HepG2 (cell line): ENCODE measurements around the gene CBX2. TPM values are rescaled to one million over a fixed set of nuclear protein-coding genes. Genes with fewer than 3 reads are reported as not detected.
A peak's percentile ranks its signal among the peaks of the same experiment; 100 is the strongest.

Experiments
- FOXO1 ChIP-seq: sonication (generic); formaldehyde crosslinking; IDR thresholded peaks from 2 replicates; pipeline ENCODE4 v1.4.0; 2020; ENCODE audit warnings: missing genetic modification reagents
- KDM2A ChIP-seq: sonication (generic); formaldehyde crosslinking; IDR thresholded peaks from 2 replicates; pipeline ENCODE4 v1.4.0; 2020; ENCODE audit warnings: low read depth, missing genetic modification reagents, borderline replicate concordance
- KLF16 ChIP-seq, 2 experiments: sonication (generic) in 1 of 2; formaldehyde crosslinking in 1 of 2; IDR thresholded peaks; 2 replicates each; pipeline versions ENCODE4 v1.6.1 to v1.8.0; 2016 to 2023; ENCODE audit warnings: missing genetic modification reagents in 2 of 2, missing compliant biosample characterization in 1 of 2
- PITX1 ChIP-seq: sonication (generic); formaldehyde crosslinking; IDR thresholded peaks from 2 replicates; pipeline ENCODE4 v1.5.1; 2020; ENCODE audit warnings: mild to moderate bottlenecking, missing genetic modification reagents
- ZFYVE20 ChIP-seq: sonication (generic); formaldehyde crosslinking; IDR thresholded peaks from 2 replicates; pipeline ENCODE4 v1.8.0; 2023; ENCODE audit warnings: low read depth, mild to moderate bottlenecking, moderate library complexity, missing genetic modification reagents, borderline replicate concordance
- ZNF224 ChIP-seq: sonication (generic); formaldehyde crosslinking; IDR thresholded peaks from 2 replicates; pipeline ENCODE4 v1.5.0; 2020; ENCODE audit warnings: mild to moderate bottlenecking, missing genetic modification reagents
- ZNF343 ChIP-seq: sonication (generic); formaldehyde crosslinking; IDR thresholded peaks from 2 replicates; pipeline ENCODE4 v1.4.0; 2020; ENCODE audit warnings: mild to moderate bottlenecking, missing genetic modification reagents
- ZNF460 ChIP-seq: sonication (generic); formaldehyde crosslinking; IDR thresholded peaks from 2 replicates; pipeline ENCODE4 v1.5.1; 2020; ENCODE audit warnings: missing genetic modification reagents, mild to moderate bottlenecking, borderline replicate concordance
- polyA plus RNA-seq, 8 experiments: library from polyadenylated mRNA; depleted of rRNA in 3 of 8; stranded (reverse) in 7 of 8; unstranded in 1 of 8; fragments of >200 nt; fragmentation: Illumina TruSeq in 4 of 8; extraction: Trizol in 4 of 8; gene quantifications; 2 replicates each; pipeline versions ENCODE4 v1.2.1 to v1.2.3, GENCODE V29; 2011 to 2016; ENCODE audit warnings: low read depth in 4 of 8, missing spikeins in 1 of 8, mixed read lengths in 1 of 8; ENCODE audit not compliant: insufficient read depth in 1 of 8
- total RNA-seq, 5 experiments: library from RNA; depleted of rRNA; stranded (reverse); fragments of >200 nt; fragmentation: Illumina TruSeq; extraction: Trizol; gene quantifications; 2 replicates each; pipeline ENCODE4 v1.2.3, GENCODE V29; 2016; ENCODE audit warnings: low read depth in 1 of 5
- TF ChIP-seq, protein P1 (sequence below): sonication (generic); formaldehyde crosslinking; conservative IDR thresholded peaks from 2 replicates; pipeline ENCODE4 v1.4.0; 2020; ENCODE audit warnings: mild to moderate bottlenecking, missing genetic modification reagents, moderate library complexity
- TF ChIP-seq, protein P2 (sequence below): IDR thresholded peaks from 2 replicates; pipeline ENCODE4 v1.6.1; 2016
- TF ChIP-seq, protein P3 (sequence below): sonication (generic); formaldehyde crosslinking; IDR thresholded peaks from 2 replicates; pipeline ENCODE4 v1.4.0; 2020; ENCODE audit warnings: missing genetic modification reagents, borderline replicate concordance
- TF ChIP-seq, protein P4 (sequence below): IDR thresholded peaks from 2 replicates; pipeline ENCODE4 v1.6.1; 2016; ENCODE audit warnings: mild to moderate bottlenecking
- TF ChIP-seq, protein P5 (sequence below): IDR thresholded peaks from 2 replicates; pipeline ENCODE4 v1.6.1; 2012; ENCODE audit warnings: low read depth, low read length, improper control_type of control experiment
- TF ChIP-seq, protein P6 (sequence below): sonication (generic); formaldehyde crosslinking; IDR thresholded peaks from 2 replicates; pipeline ENCODE4 v1.4.0; 2020; ENCODE audit warnings: low read depth, missing genetic modification reagents

CBX2 gene
- total and polyA plus RNA-seq, 2 of the 13 experiments (the other 11 are each of a cell fraction or from before 2014, with no cell fraction given): 14.5 to 31.1 TPM

DNA sequence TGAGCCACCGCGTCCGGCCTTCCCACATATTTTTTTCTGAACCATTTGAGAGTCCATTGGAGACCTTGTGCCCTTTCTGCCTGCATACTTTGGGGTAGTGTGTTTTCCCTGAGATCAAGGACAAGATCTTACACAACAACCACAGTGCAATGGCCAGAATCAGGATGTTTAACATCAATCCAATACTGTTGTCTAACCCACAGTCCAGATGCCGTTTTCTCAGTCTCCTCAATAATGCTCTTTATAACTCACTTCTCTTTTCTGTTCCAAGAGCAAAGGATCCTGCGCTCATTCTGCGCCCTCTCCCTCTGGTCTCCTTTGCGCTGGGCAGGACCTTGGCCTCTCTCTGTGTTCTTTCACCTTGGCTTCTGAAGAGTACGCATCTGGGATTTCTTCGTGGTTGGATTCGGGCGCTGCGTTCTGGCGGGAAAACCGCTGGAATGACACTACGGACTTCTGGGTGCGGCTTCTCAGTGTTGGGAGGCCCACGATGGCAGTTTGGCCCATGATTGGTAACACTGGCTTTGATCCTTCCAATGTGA is 44.7 kb downstream of the CBX2 start (continued):
- TF ChIP-seq, protein P1, sequence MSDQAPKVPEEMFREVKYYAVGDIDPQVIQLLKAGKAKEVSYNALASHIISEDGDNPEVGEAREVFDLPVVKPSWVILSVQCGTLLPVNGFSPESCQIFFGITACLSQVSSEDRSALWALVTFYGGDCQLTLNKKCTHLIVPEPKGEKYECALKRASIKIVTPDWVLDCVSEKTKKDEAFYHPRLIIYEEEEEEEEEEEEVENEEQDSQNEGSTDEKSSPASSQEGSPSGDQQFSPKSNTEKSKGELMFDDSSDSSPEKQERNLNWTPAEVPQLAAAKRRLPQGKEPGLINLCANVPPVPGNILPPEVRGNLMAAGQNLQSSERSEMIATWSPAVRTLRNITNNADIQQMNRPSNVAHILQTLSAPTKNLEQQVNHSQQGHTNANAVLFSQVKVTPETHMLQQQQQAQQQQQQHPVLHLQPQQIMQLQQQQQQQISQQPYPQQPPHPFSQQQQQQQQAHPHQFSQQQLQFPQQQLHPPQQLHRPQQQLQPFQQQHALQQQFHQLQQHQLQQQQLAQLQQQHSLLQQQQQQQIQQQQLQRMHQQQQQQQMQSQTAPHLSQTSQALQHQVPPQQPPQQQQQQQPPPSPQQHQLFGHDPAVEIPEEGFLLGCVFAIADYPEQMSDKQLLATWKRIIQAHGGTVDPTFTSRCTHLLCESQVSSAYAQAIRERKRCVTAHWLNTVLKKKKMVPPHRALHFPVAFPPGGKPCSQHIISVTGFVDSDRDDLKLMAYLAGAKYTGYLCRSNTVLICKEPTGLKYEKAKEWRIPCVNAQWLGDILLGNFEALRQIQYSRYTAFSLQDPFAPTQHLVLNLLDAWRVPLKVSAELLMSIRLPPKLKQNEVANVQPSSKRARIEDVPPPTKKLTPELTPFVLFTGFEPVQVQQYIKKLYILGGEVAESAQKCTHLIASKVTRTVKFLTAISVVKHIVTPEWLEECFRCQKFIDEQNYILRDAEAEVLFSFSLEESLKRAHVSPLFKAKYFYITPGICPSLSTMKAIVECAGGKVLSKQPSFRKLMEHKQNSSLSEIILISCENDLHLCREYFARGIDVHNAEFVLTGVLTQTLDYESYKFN (CRISPR knock-in tag): peak; percentile 98
- TF ChIP-seq, protein P2, sequence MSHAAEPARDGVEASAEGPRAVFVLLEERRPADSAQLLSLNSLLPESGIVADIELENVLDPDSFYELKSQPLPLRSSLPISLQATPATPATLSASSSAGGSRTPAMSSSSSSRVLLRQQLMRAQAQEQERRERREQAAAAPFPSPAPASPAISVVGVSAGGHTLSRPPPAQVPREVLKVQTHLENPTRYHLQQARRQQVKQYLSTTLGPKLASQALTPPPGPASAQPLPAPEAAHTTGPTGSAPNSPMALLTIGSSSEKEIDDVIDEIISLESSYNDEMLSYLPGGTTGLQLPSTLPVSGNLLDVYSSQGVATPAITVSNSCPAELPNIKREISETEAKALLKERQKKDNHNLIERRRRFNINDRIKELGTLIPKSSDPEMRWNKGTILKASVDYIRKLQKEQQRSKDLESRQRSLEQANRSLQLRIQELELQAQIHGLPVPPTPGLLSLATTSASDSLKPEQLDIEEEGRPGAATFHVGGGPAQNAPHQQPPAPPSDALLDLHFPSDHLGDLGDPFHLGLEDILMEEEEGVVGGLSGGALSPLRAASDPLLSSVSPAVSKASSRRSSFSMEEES (CRISPR knock-in tag): peak; percentile 78
- TF ChIP-seq FOXO1: peak; percentile 98
- TF ChIP-seq ZFYVE20 (CRISPR knock-in tag): no peak
- TF ChIP-seq, protein P3, sequence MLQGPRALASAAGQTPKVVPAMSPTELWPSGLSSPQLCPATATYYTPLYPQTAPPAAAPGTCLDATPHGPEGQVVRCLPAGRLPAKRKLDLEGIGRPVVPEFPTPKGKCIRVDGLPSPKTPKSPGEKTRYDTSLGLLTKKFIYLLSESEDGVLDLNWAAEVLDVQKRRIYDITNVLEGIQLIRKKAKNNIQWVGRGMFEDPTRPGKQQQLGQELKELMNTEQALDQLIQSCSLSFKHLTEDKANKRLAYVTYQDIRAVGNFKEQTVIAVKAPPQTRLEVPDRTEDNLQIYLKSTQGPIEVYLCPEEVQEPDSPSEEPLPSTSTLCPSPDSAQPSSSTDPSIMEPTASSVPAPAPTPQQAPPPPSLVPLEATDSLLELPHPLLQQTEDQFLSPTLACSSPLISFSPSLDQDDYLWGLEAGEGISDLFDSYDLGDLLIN (CRISPR knock-in tag): peak; percentile 28; the same call in 1 of the 2 replicates
- TF ChIP-seq, protein P4, sequence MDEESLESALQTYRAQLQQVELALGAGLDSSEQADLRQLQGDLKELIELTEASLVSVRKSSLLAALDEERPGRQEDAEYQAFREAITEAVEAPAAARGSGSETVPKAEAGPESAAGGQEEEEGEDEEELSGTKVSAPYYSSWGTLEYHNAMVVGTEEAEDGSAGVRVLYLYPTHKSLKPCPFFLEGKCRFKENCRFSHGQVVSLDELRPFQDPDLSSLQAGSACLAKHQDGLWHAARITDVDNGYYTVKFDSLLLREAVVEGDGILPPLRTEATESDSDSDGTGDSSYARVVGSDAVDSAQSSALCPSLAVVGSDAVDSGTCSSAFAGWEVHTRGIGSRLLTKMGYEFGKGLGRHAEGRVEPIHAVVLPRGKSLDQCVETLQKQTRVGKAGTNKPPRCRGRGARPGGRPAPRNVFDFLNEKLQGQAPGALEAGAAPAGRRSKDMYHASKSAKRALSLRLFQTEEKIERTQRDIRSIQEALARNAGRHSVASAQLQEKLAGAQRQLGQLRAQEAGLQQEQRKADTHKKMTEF (CRISPR knock-in tag): peak; percentile 89; the same call in 1 of the 2 replicates
- peak in 1 of 2 experiments; percentile 77; a peak in 2 of 4 replicates for TF ChIP-seq KLF16 (CRISPR knock-in tag; IDR thresholded peaks at IDR 0.05)
- peak; percentile 24; the same call in 1 of the 2 replicates for TF ChIP-seq ZNF224 (CRISPR knock-in tag)
- TF ChIP-seq KDM2A: peak; percentile 27; the same call in 1 of the 2 replicates
- TF ChIP-seq, protein P5, sequence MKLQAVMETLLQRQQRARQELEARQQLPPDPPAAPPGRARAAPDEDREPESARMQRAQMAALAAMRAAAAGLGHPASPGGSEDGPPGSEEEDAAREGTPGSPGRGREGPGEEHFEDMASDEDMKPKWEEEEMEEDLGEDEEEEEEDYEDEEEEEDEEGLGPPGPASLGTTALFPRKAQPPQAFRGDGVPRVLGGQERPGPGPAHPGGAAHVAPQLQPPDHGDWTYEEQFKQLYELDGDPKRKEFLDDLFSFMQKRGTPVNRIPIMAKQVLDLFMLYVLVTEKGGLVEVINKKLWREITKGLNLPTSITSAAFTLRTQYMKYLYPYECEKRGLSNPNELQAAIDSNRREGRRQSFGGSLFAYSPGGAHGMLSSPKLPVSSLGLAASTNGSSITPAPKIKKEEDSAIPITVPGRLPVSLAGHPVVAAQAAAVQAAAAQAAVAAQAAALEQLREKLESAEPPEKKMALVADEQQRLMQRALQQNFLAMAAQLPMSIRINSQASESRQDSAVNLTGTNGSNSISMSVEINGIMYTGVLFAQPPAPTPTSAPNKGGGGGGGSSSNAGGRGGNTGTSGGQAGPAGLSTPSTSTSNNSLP: peak; percentile 83
- peak; percentile 99 for TF ChIP-seq ZNF460 (CRISPR knock-in tag)
- TF ChIP-seq ZNF343 (CRISPR knock-in tag): no peak
- TF ChIP-seq PITX1 (CRISPR knock-in tag): peak; percentile 79; the same call in 1 of the 2 replicates
- TF ChIP-seq, protein P6, sequence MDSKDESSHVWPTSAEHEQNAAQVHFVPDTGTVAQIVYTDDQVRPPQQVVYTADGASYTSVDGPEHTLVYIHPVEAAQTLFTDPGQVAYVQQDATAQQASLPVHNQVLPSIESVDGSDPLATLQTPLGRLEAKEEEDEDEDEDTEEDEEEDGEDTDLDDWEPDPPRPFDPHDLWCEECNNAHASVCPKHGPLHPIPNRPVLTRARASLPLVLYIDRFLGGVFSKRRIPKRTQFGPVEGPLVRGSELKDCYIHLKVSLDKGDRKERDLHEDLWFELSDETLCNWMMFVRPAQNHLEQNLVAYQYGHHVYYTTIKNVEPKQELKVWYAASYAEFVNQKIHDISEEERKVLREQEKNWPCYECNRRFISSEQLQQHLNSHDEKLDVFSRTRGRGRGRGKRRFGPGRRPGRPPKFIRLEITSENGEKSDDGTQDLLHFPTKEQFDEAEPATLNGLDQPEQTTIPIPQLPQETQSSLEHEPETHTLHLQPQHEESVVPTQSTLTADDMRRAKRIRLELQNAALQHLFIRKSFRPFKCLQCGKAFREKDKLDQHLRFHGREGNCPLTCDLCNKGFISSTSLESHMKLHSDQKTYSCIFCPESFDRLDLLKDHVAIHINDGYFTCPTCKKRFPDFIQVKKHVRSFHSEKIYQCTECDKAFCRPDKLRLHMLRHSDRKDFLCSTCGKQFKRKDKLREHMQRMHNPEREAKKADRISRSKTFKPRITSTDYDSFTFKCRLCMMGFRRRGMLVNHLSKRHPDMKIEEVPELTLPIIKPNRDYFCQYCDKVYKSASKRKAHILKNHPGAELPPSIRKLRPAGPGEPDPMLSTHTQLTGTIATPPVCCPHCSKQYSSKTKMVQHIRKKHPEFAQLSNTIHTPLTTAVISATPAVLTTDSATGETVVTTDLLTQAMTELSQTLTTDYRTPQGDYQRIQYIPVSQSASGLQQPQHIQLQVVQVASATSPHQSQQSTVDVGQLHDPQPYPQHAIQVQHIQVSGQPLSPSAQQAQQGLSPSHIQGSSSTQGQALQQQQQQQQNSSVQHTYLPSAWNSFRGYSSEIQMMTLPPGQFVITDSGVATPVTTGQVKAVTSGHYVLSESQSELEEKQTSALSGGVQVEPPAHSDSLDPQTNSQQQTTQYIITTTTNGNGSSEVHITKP (CRISPR knock-in tag): peak; percentile 67; the same call in 1 of the 2 replicates
